Transverse colon (tissue), 4 donors: ENCODE measurements around the gene PAK1. TPM values are rescaled to one million over a fixed set of nuclear protein-coding genes. Genes with fewer than 3 reads are reported as not detected.

Experiments
- DNase-seq: peaks from one replicate; pipeline ENCODE4 v3.0.0-alpha.2; 2019
- H3K27ac ChIP-seq, 4 donors: fragments of 200-600 bp; sonication (generic); 2 replicates each; pipeline ENCODE4 v1.5.1; 2016 to 2018; ENCODE audit warnings: inconsistent platforms in 4 of 4
- H3K27me3 ChIP-seq: fragments of 200-600 bp; sonication (generic); 2 replicates; pipeline ENCODE4 v1.5.1; 2017; ENCODE audit warnings: inconsistent platforms
- H3K36me3 ChIP-seq, 4 donors: fragments of 200-600 bp; sonication (generic); 2 replicates each; pipeline ENCODE4 v1.5.1; 2017 to 2019; ENCODE audit warnings: inconsistent platforms in 4 of 4
- H3K4me1 ChIP-seq, 4 donors: fragments of 200-600 bp; sonication (generic); 2 replicates each; pipeline ENCODE4 v1.5.1; 2017 to 2020; ENCODE audit warnings: inconsistent platforms in 4 of 4
- H3K4me3 ChIP-seq, 4 donors: fragments of 200-600 bp; sonication (generic); 1 replicate in 1 of 4; 2 replicates in 3 of 4; pipeline versions ENCODE4 v1.5.1 to v1.6.1; 2017 to 2019; ENCODE audit warnings: inconsistent platforms in 4 of 4
- H3K9me3 ChIP-seq, 2 donors: fragments of 200-600 bp; sonication (generic); 2 replicates each; pipeline ENCODE4 v1.5.1; 2017 to 2019; ENCODE audit warnings: inconsistent platforms in 2 of 2
- CTCF ChIP-seq, 5 experiments: fragments of 200-600 bp in 3 of 5; fragments of 450-650 bp in 2 of 5; sonication (generic) in 3 of 5; IDR thresholded peaks; 1 replicate in 2 of 5; 2 replicates in 3 of 5; pipeline ENCODE4 v1.5.1; 2016 to 2017; ENCODE audit warnings: antibody characterized with exemption in 5 of 5, inconsistent platforms in 3 of 5, mild to moderate bottlenecking in 2 of 5, moderate library complexity in 1 of 5
- EP300 ChIP-seq: sonication (generic); formaldehyde crosslinking; IDR thresholded peaks from one replicate; pipeline ENCODE4 v1.6.1; 2017; ENCODE audit warnings: antibody characterized with exemption, low read depth
- POLR2A ChIP-seq: fragments of 450-650 bp; IDR thresholded peaks from one replicate; pipeline ENCODE4 v1.6.1; 2016; ENCODE audit warnings: antibody characterized with exemption, mild to moderate bottlenecking, moderate library complexity
- POLR2AphosphoS5 ChIP-seq, 3 donors: sonication (generic); formaldehyde crosslinking; IDR thresholded peaks; one replicate each; pipeline ENCODE4 v1.6.1; 2016; ENCODE audit warnings: antibody characterized with exemption in 3 of 3
- WGBS, 2 donors: methylation state at CpG; one replicate each; pipeline ENCODE4 v1.1.5; 2018; ENCODE audit warnings: low coverage in 1 of 2; 5-methylcytosine and 5-hydroxymethylcytosine counted together
- in situ Hi-C, 4 donors: fragments of 200-750 bp; cut with MboI; loops; one replicate each; pipeline versions ENCODE4 v1.15.0 to v1.15.1; 2017; ENCODE audit warnings: low sequenced_read_pairs in 3 of 4, low pct_ligation_motif_present in 1 of 4, low pct_unique_long_range_greater_than_20kb in 1 of 4
- intact Hi-C: fragments of 100-400 bp; cut with DNase I; formaldehyde crosslinking; loops from one replicate; pipeline ENCODE4 v1.15.1; 2023; ENCODE audit warnings: low total_unique reads
- total RNA-seq, 4 donors: library from RNA; depleted of rRNA; stranded (reverse); fragments of >200 nt; gene quantifications; one replicate each; pipeline ENCODE4 v1.1.0, GENCODE V29; 2016

The PAK1 gene
- total RNA-seq, 4 donors from 2014 or later: 104 to 222 (median 128) TPM

GRCh38 chr11:77418971-77419597 is 54.8 kb downstream of the PAK1 start:
- Histone ChIP-seq H3K4me3 (no peak overlapping the region), H3K4me1 (peaks cover 0 to 17% (median 6%) of the 10 kb centered on the region in 4 donors), H3K27me3 (no peaks in the 10 kb centered on the region), H3K27ac (no peak overlapping the region), H3K9me3 (no peaks in the 10 kb centered on the region), H3K36me3 (no peaks in the 10 kb centered on the region)
- no peak for TF ChIP-seq CTCF (IDR thresholded peaks at IDR 0.05)
- TF ChIP-seq POLR2A: no peak
- no peak for TF ChIP-seq POLR2AphosphoS5 (IDR thresholded peaks at IDR 0.05)
- no peak for TF ChIP-seq EP300
- 83 to 88% methylated on average over 3 of the region's 3 CpGs for WGBS, 2 donors
- intact Hi-C loops (no loop called here), in situ Hi-C loops (no loop called here)
- DNase-seq: no peak

- intact Hi-C loops: no loop called here
- no peak for DNase-seq
- WGBS, 2 donors: 54 to 71% methylated on average over 2 to 3 of the region's 3 CpGs
Observed at GRCh38 chr11:77418155-77418970, 55.5 kb downstream of the PAK1 start.

GRCh38 chr11:77416357-77416756 is 57.5 kb downstream of the PAK1 start:
- TF ChIP-seq POLR2AphosphoS5 (IDR thresholded peaks at IDR 0.05): no peak
- no peak for TF ChIP-seq POLR2A
- TF ChIP-seq EP300: no peak
- no peak for TF ChIP-seq CTCF (IDR thresholded peaks at IDR 0.05)
- intact Hi-C loops: no loop called here
- WGBS, 2 donors: 71 to 79% methylated on average over 1 to 3 of the region's 3 CpGs

More at GRCh38 chr11:77418155-77418970, 55.5 kb downstream of the PAK1 start:
- Histone ChIP-seq H3K27ac (no peak overlapping the region), H3K36me3 (no peaks in the 10 kb centered on the region), H3K27me3 (no peaks in the 10 kb centered on the region), H3K4me3 (no peak overlapping the region), H3K9me3 (no peaks in the 10 kb centered on the region), H3K4me1 (peaks cover 0 to 17% (median 6%) of the 10 kb centered on the region in 4 donors)
- in situ Hi-C loops: no loop called here
- TF ChIP-seq POLR2A (no peak), CTCF (IDR thresholded peaks at IDR 0.05) (no peak), EP300 (no peak), POLR2AphosphoS5 (IDR thresholded peaks at IDR 0.05) (no peak)

GRCh38 chr11:77413850-77414460 is 59.9 kb downstream of the PAK1 start:
- WGBS, 2 donors: 43 to 61% methylated on average over 3 of the region's 3 CpGs
- Histone ChIP-seq H3K4me1 (peaks cover 11 to 37% (median 28%) of the 10 kb centered on the region in 4 donors), H3K36me3 (no peaks in the 10 kb centered on the region), H3K9me3 (no peaks in the 10 kb centered on the region), H3K4me3 (no peak overlapping the region), H3K27ac (no peak overlapping the region), H3K27me3 (no peaks in the 10 kb centered on the region)
- in situ Hi-C loops (no loop called here), intact Hi-C loops (no loop called here)
- DNase-seq: no peak
- no peak for TF ChIP-seq POLR2AphosphoS5 (IDR thresholded peaks at IDR 0.05)
- no peak for TF ChIP-seq CTCF (IDR thresholded peaks at IDR 0.05)
- TF ChIP-seq POLR2A: no peak
- TF ChIP-seq EP300: no peak

More at GRCh38 chr11:77416357-77416756, 57.5 kb downstream of the PAK1 start:
- H3K4me3 ChIP-seq: no peak overlapping the region
- no peaks in the 10 kb centered on the region for H3K36me3 ChIP-seq
- H3K9me3 ChIP-seq: no peaks in the 10 kb centered on the region
- H3K27me3 ChIP-seq: no peaks in the 10 kb centered on the region
- no peak for DNase-seq
- peaks cover 11 to 24% (median 16%) of the 10 kb centered on the region in 4 donors for H3K4me1 ChIP-seq
- in situ Hi-C loops: no loop called here
- no peak overlapping the region for H3K27ac ChIP-seq
